Islet precursor cell (in vitro differentiated cells): ENCODE data around the gene DGKI.

ENCODE experiments used
- DNase-seq: peaks from one replicate; pipeline ENCODE4 v3.0.0-alpha.2; 2018

DGKI gene

GRCh38 chr7:137519181-137519691 lies 327.5 kb downstream of the DGKI start:
- no peak for DNase-seq

DNA sequence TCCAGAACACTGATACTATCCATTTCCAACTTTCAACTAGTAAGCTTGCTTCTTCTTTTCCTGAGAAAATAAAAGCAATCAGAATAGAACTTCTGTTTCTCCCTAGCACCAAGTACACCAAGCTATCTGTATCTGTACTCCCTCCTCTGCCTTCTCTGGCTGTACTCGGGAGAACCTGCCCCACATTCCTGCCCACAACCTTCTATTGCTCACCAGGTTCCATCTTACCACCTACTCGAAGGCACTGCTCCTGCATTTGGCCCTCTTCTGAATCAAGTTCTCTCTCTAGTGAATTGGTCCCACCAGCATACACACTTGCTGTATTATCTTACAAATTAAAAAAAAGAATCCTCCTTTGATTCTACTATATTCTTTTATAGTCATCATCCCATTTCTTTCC lies 333.7 kb downstream of the DGKI start:
- DNase-seq = no peak

GRCh38 chr7:137507096-137507495 lies 339.7 kb downstream of the DGKI start:
- DNase-seq = no peak

GRCh38 chr7:137506031-137506430 lies 340.7 kb downstream of the DGKI start:
- no peak for DNase-seq

GRCh38 chr7:137501562-137501961 lies 345.2 kb downstream of the DGKI start:
- no peak for DNase-seq

DNA sequence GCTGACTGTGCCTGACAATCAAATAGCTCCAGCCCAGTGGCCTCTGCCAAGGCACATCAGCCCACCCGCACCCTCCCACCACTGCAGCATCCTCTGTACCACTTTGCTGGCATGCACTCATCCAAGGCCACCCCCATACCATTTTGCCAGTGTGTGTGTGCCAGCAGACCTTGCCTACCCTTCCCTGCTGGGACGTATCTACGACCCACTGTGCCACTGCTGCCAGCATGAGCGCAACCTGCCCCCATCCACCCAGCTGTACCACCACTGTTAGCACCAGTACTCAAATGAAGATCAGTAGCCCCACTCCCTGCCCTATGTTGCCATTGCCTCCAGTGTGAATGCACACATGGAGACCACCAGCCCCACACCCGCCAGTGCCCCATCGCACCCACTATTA lies 353.9 kb downstream of the DGKI start:
- no peak for DNase-seq

- DNase-seq = no peak
Measured at GRCh38 chr7:137489880-137490279, 356.9 kb downstream of the DGKI start.

- DNase-seq = no peak
Measured at GRCh38 chr7:137488038-137488437, 358.7 kb downstream of the DGKI start.

- no peak for DNase-seq
Measured at GRCh38 chr7:137485818-137486217, 361.0 kb downstream of the DGKI start.

GRCh38 chr7:137484326-137484725 lies 362.4 kb downstream of the DGKI start:
- no peak for DNase-seq

DNA sequence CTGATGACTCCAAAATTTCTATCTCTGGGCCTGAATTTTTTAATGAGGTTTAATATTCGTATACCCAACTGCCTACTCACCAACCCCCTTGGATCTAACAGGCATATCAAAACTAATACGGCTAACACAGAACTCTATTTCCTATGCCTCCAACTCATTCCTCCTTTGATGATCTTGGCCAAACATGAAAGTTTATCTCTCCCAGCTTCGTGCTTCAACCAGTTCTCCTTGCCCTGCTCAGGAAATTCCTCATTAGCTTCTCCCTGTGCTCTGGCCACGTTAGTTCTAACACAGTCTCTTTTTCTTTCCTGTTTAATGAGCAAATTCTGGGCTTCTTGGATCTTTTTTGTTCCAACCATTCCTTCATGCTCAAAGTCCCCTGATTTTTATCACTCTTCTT lies 364.3 kb downstream of the DGKI start:
- no peak for DNase-seq

DNA sequence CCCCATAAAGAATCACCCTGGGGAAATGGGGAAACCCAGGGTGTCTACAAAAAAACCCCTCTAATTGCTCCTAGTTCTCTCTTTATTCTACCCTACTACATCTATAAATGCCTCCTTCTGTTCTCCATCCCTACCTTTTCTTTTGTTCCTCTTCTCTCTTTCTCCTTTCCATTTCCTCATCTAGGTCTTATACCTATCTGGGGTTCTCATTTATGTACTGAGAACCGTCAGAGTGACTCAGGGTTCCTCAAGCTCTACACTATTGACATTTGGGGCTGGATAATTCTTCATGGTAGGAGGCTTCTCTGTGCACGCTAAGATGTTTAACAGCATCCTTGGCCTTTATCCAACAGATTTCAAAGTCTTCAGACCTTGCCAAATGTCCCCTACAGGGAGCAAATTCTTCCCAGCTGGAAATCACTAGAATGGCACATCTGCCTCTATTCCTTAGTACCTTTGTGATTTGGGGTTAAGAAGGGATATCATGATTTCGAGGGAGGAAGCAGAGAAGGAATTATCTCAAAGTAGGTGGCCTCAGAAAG lies 365.9 kb downstream of the DGKI start:
- DNase-seq = no peak

GRCh38 chr7:137480401-137480800 lies 366.4 kb downstream of the DGKI start:
- no peak for DNase-seq

GRCh38 chr7:137476937-137477336 lies 369.8 kb downstream of the DGKI start:
- peak; percentile 65 for DNase-seq

DNA sequence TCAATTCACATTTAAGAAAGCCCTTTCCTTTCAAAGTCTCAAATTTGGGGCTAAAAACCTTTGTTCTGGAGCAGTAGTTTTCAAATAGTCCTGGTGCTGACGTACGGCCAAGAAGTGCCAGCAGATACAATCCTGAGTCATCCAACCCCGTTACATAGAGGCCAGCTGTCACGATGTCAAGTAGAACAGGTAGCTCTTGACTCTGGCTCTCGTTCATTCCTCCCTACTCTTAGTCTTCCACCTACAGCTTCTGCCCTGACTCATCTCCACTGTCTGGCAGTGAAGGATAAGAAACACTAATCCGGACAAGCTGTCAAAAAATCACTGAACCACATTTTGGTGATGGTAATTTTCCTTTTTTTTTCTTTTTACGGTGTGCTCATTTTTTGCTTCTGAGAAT lies 370.8 kb downstream of the DGKI start:
- DNase-seq = peak; percentile 67

DNA sequence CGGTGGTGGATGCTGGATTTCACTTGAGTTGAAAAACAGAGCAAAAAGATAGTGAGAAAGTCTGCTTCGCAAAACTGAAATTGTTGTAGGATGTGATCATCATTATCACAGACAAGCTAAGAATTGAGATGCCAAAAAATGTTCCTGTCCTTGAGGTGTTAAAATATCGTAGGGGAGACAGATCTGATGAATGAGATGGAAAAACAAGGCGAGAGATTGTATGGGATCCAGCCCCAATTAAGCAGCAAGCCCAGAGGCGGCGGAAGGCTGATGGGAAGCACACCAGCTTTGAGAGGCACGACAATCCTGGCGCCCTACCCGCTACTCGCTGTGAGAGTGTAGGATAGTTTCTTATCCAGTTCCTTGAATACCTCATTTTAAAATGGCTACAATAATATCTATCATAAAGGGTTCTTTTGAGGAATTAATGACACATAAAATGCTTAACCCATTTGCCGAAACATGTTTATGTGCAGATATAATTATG lies 372.2 kb downstream of the DGKI start:
- DNase-seq = no peak

GRCh38 chr7:137471128-137471527 lies 375.6 kb downstream of the DGKI start:
- no peak for DNase-seq

- DNase-seq = no peak
Measured at GRCh38 chr7:137469858-137470257, 376.9 kb downstream of the DGKI start.

DNA sequence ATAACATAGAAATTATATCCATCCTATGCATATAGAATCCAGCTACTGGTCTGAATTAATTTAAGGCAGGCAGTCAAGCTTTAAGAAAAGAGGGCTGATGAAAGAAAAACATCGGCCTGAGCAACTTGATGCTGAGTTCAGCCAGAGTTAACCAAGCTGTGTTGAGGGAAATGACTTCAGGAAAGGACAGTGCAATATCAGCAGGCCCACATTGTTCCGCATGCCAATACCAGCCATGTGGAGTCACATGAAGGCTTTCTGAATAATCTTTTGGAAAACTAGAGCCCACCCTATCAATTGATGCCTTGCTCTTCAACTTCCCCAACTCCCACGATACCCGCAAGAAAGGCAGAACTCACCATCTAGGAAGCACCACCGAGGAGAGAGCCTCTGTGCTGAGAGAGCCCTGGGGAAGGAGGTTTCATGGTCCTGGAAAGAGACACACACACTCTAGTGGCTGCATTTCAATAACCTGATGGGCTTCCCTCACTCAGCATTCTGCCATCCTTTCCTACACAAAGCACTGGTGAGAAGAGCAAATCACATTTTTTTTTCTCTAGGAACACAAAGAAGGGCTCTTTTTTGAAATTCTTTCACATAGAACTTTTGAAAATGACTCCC lies 377.5 kb downstream of the DGKI start:
- no peak for DNase-seq

DNA sequence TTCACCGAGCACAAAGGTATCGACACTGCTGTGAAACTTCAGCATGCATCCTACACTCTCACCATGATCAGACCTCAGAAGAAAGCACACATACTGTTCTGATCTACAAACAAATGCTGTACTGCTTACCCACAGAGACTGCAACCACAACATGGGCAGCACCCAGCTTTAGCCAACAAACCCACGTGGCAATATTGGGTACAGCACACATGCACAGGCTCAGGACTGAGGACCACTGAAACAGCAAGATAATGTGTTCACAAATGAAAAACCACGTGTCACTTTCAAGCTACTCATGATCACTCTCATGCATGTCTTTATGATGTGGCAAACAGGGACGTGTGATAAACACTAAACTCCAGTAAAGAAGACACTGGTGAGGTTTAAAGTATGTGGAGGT lies 383.9 kb downstream of the DGKI start:
- DNase-seq = no peak

DNA sequence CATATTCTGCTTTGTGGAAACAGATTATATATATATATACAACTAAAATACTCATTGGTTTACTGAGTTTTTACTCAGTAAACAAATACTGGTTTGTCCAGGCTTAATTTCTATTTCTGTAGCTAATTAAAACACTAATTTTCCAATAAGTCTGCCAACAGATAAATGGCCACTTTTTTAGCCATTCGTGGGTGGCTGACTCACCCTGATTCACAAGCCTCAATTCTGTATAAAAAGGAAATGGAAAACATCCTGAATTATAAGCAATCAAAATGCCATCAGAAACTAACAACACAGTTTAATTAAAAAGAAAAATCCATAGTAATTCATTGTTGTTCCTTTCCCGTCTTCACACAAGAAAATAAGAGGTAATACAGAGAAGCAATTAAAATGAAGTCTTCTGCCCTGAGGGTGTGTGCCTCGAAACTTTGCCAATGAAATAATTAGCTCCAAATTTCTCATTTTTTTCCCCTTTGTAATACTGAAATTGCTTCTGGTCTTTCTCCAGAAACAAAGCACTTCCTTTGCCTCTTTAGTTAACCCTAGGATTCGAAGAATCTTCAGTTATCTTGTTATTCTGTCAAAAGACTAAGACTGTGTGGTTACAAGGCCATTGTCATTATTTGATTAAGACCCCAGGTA lies 384.6 kb downstream of the DGKI start:
- DNase-seq = no peak

GRCh38 chr7:137458399-137458798 lies 388.4 kb downstream of the DGKI start:
- no peak for DNase-seq

- no peak for DNase-seq
Measured at GRCh38 chr7:137454767-137455166, 392.0 kb downstream of the DGKI start.

- no peak for DNase-seq
Measured at GRCh38 chr7:137454246-137454724, 392.5 kb downstream of the DGKI start.
